Mesothelial cell of epicardium (in vitro differentiated cells): Measurements from ENCODE around the gene CEACAM19. TPM values are rescaled to one million over a fixed set of nuclear protein-coding genes. Genes with fewer than 3 reads are reported as not detected.

Experiments used
- DNase-seq, 2 experiments: peaks; one replicate each; pipeline ENCODE4 v3.0.0; 2021; ENCODE audit warnings: low spot score in 2 of 2; ENCODE audit not compliant: unreplicated experiment in 2 of 2
- H3K27ac Mint-ChIP-seq: 2 replicates; pipeline ENCODE4 v1.8.0; 2021; ENCODE audit warnings: mixed read lengths
- H3K27me3 Mint-ChIP-seq: 2 replicates; pipeline ENCODE4 v1.8.0; 2021; ENCODE audit warnings: low read depth, mixed read lengths
- H3K36me3 Mint-ChIP-seq: 2 replicates; pipeline ENCODE4 v1.8.0; 2021; ENCODE audit warnings: mixed read lengths
- H3K4me1 Mint-ChIP-seq: 2 replicates; pipeline ENCODE4 v1.8.0; 2021; ENCODE audit warnings: mixed read lengths
- H3K4me3 Mint-ChIP-seq: 2 replicates; pipeline ENCODE4 v1.8.0; 2021; ENCODE audit warnings: mild to moderate bottlenecking, moderate library complexity, mixed read lengths
- H3K9me3 Mint-ChIP-seq: 2 replicates; pipeline ENCODE4 v1.8.0; 2021; ENCODE audit warnings: mixed read lengths
- microRNA-seq: library from miRNA; unstranded; fragments of <30 nt; microRNA quantifications from one replicate; pipeline ENCODE4 v1.2.0, GENCODE V29; 2021; ENCODE audit warnings: inconsistent platforms, mixed read lengths
- total RNA-seq: library from RNA; stranded (reverse); gene quantifications from 3 replicates; pipeline ENCODE4 v1.2.1, GENCODE V29; 2021
- TF ChIP-seq, protein P1 (sequence below): fragments of 200-600 bp; sonication (generic); IDR thresholded peaks from one replicate; pipeline ENCODE4 v1.5.0; 2021; ENCODE audit warnings: antibody characterized with exemption; ENCODE audit not compliant: unreplicated experiment

Gene CEACAM19
- total RNA-seq, 1 donor from 2014 or later = 11.2 TPM

GRCh38 chr19:44732235-44733014 lies 61.1 kb downstream of the CEACAM19 start:
- TF ChIP-seq, protein P1, sequence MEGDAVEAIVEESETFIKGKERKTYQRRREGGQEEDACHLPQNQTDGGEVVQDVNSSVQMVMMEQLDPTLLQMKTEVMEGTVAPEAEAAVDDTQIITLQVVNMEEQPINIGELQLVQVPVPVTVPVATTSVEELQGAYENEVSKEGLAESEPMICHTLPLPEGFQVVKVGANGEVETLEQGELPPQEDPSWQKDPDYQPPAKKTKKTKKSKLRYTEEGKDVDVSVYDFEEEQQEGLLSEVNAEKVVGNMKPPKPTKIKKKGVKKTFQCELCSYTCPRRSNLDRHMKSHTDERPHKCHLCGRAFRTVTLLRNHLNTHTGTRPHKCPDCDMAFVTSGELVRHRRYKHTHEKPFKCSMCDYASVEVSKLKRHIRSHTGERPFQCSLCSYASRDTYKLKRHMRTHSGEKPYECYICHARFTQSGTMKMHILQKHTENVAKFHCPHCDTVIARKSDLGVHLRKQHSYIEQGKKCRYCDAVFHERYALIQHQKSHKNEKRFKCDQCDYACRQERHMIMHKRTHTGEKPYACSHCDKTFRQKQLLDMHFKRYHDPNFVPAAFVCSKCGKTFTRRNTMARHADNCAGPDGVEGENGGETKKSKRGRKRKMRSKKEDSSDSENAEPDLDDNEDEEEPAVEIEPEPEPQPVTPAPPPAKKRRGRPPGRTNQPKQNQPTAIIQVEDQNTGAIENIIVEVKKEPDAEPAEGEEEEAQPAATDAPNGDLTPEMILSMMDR = no peak
- no peaks in the 10 kb centered on the region for H3K36me3 Mint-ChIP-seq
- H3K27ac Mint-ChIP-seq = no peak overlapping the region
- no peaks in the 10 kb centered on the region for H3K9me3 Mint-ChIP-seq
- peaks cover 2% of the 10 kb centered on the region for H3K27me3 Mint-ChIP-seq
- H3K4me3 Mint-ChIP-seq = no peak overlapping the region
- no peak for DNase-seq
- H3K4me1 Mint-ChIP-seq = no peaks in the 10 kb centered on the region

Small RNAs within 50 kb of the gene (microRNA-seq; reads per million reads assigned to microRNA genes)
- gene MIR4531 = not detected

Other genes with a start within 250 kb of the CEACAM19 start
- 5.4 to 7.0 TPM (median 6.0 TPM) in 3 replicates for gene ZNF229, start 223.0 kb upstream of the CEACAM19 start, total RNA-seq
- 13.0 to 14.3 TPM (median 13.1 TPM) in 3 replicates for gene ZNF180, start 171.0 kb upstream of the CEACAM19 start, total RNA-seq
- gene CEACAM20, start 141.8 kb upstream of the CEACAM19 start, total RNA-seq = not detected in 3 replicates
- gene IGSF23, start 57.9 kb upstream of the CEACAM19 start, total RNA-seq = not detected in 3 replicates
- 26.8 to 29.1 TPM (median 28.5 TPM) in 3 replicates for gene PVR, start 27.6 kb upstream of the CEACAM19 start, total RNA-seq
- gene CEACAM16, start 27.7 kb downstream of the CEACAM19 start, total RNA-seq = not detected in 3 replicates
- 14.9 to 21.5 TPM (median 20.1 TPM) in 3 replicates for gene BCL3, start 77.2 kb downstream of the CEACAM19 start, total RNA-seq
- gene CBLC, start 106.4 kb downstream of the CEACAM19 start, total RNA-seq = 8.5 to 10.8 TPM (median 8.8 TPM) in 3 replicates
- gene BCAM, start 137.6 kb downstream of the CEACAM19 start, total RNA-seq = 346 to 378 TPM (median 355 TPM) in 3 replicates
- gene NECTIN2, start 174.8 kb downstream of the CEACAM19 start, total RNA-seq = 291 to 300 TPM (median 299 TPM) in 3 replicates
- gene TOMM40, start 219.8 kb downstream of the CEACAM19 start, total RNA-seq = 47.7 to 49.8 TPM (median 47.8 TPM) in 3 replicates
- 285 to 290 TPM (median 289 TPM) in 3 replicates for gene APOE, start 234.3 kb downstream of the CEACAM19 start, total RNA-seq
- gene APOC1, start 243.1 kb downstream of the CEACAM19 start, total RNA-seq = 18.6 to 20.0 TPM (median 18.6 TPM) in 3 replicates